Left lung (tissue), 10 donors: ENCODE data around the gene BCOR. TPM values are rescaled to one million over a fixed set of nuclear protein-coding genes. Genes with fewer than 3 reads are reported as not detected.

Source experiments
- ATAC-seq: fragments of 200-7000 bp; cut with Tn5 transposase; one replicate; pipeline ENCODE4 v1.9.1; 2020; ENCODE audit warnings: moderate library complexity
- DNase-seq, 4 donors: peaks; one replicate each; pipeline ENCODE4 v3.0.0-alpha.2; 2013 to 2020
- H3K27ac ChIP-seq, 2 donors: fragments of 200-600 bp; sonication (generic) in 1 of 2; one replicate each; pipeline versions ENCODE4 v1.5.0 to v1.8.0; 2020 to 2021
- H3K27me3 ChIP-seq, 2 donors: fragments of 200-600 bp; sonication (generic) in 1 of 2; one replicate each; pipeline versions ENCODE4 v1.5.0 to v1.8.0; 2020 to 2021
- H3K36me3 ChIP-seq, 2 donors: fragments of 200-600 bp; sonication (generic) in 1 of 2; one replicate each; pipeline versions ENCODE4 v1.5.0 to v1.8.0; 2020 to 2021
- H3K4me1 ChIP-seq, 2 donors: fragments of 200-600 bp; one replicate each; pipeline ENCODE4 v1.8.0; 2021
- H3K4me3 ChIP-seq, 2 donors: fragments of 200-600 bp; sonication (generic) in 1 of 2; one replicate each; pipeline versions ENCODE4 v1.5.0 to v1.8.0; 2020 to 2021; ENCODE audit warnings: mild to moderate bottlenecking in 1 of 2
- H3K9me3 ChIP-seq, 2 donors: fragments of 200-600 bp; sonication (generic) in 1 of 2; one replicate each; pipeline versions ENCODE4 v1.5.0 to v1.8.0; 2020 to 2021
- intact Hi-C, 2 donors: fragments of 100-400 bp; cut with DNase I; formaldehyde crosslinking; loops; one replicate each; pipeline versions ENCODE4 v1.11.2 to v1.14.2; 2022
- polyA plus RNA-seq, 6 donors: library from polyadenylated mRNA; unstranded; fragments of 120-200 nt; gene quantifications; one replicate each; pipeline ENCODE4 v1.2.1, GENCODE V29; 2013; ENCODE audit not compliant: insufficient read length in 6 of 6
- total RNA-seq, 2 donors: library from RNA; stranded (reverse); fragmentation: NEBNext Ultra II Directional; extraction: Animal tissue kit (Norgen Biotek cat#: 25700); gene quantifications; one replicate each; pipeline ENCODE4 v1.2.1, GENCODE V29; 2021
- TF ChIP-seq, protein P1 (sequence below), 2 donors: fragments of 200-600 bp; sonication (generic) in 1 of 2; IDR thresholded peaks; one replicate each; pipeline versions ENCODE4 v1.5.0 to v1.8.0; 2021; ENCODE audit warnings: antibody characterized with exemption in 2 of 2
- donor health status: DM: no; HTN: yes; CAD: no.
- donor health status: DM: no; HTN: no; CAD: no.

Gene BCOR
- total and polyA plus RNA-seq, 8 donors, result 19.0 to 65.1 (median 60.9) TPM

DNA sequence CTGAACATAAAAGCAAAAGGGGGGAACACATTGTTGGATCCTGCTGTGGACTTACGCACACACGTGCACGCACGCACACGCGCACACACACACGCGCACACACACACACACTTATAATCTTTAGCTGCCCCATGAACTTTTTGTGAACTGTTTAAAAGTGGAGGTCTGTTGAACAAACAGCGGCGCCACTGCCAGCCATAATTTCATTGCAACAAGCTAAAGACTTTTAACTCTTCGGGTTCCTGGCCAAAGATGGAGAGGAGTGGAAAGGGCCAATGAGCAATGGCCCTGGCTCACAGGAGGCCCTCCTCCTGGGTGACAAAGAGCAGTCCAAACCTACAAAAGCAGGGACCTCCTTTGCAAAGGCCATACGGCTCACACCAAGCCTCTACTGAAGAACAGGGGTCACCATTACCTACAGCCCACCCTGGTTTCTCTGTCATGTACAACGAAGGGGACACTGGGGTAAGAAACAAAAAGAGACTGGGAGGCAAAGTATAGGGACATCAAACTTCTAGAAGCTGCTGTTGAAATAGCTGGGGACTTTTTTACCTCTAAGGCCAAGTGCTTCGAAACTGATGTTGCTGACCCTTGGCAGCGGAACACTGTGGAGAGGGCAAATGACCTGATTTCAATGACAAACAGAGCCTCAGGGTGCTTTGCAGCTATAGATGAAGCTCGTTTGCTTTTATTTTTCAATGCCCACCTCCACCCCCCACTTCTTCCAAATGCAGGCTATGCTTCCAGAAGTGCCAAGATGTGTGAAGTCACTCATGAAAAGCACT, 16.7 kb downstream of the BCOR start:
- ATAC-seq, result no peak

DNA sequence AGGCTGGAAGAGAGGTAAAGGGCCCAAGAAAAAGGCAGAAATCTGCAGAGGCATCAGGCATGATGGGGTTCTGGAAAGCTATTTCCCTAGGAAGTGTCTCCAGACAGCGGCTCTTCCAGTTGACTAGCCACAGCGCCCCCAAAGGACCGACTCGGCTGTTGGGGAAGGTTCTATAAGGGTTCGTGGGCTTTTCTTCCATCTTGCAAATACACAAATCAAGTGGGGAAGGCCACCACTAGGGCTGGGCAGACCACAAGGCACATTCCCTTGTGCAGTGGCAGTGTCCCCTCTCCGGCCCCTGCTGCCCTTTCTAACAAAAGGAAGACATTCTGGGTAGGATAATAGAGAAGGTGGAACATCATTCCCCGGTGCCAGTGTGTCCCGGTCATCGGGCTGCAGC, 18.2 kb downstream of the BCOR start:
- no peak for ATAC-seq
- TF ChIP-seq, protein P1, sequence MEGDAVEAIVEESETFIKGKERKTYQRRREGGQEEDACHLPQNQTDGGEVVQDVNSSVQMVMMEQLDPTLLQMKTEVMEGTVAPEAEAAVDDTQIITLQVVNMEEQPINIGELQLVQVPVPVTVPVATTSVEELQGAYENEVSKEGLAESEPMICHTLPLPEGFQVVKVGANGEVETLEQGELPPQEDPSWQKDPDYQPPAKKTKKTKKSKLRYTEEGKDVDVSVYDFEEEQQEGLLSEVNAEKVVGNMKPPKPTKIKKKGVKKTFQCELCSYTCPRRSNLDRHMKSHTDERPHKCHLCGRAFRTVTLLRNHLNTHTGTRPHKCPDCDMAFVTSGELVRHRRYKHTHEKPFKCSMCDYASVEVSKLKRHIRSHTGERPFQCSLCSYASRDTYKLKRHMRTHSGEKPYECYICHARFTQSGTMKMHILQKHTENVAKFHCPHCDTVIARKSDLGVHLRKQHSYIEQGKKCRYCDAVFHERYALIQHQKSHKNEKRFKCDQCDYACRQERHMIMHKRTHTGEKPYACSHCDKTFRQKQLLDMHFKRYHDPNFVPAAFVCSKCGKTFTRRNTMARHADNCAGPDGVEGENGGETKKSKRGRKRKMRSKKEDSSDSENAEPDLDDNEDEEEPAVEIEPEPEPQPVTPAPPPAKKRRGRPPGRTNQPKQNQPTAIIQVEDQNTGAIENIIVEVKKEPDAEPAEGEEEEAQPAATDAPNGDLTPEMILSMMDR (IDR thresholded peaks at IDR 0.05), result no peak
- Histone ChIP-seq H3K27ac (no peak overlapping the region), H3K27me3 (peaks cover 0 to 13% of the 10 kb centered on the region in 2 donors), H3K9me3 (no peaks in the 10 kb centered on the region), H3K36me3 (peaks cover 0 to 12% of the 10 kb centered on the region in 2 donors), H3K4me3 (no peak overlapping the region), H3K4me1 (peaks cover 0 to 20% of the 10 kb centered on the region in 2 donors)
- intact Hi-C loops, result no loop called here
- DNase-seq, result no peak

More for the DNA sequence above, 16.7 kb downstream of the BCOR start:
- no peak for DNase-seq
- intact Hi-C loops, result no loop called here
- no peak overlapping the region for H3K4me3 ChIP-seq
- peaks cover 0 to 35% of the 10 kb centered on the region in 2 donors for H3K4me1 ChIP-seq
- no peaks in the 10 kb centered on the region for H3K9me3 ChIP-seq
- TF ChIP-seq, protein P1 (IDR thresholded peaks at IDR 0.05), result no peak
- H3K36me3 ChIP-seq, result no peaks in the 10 kb centered on the region
- no peak overlapping the region for H3K27ac ChIP-seq
- H3K27me3 ChIP-seq, result peaks cover 0 to 13% of the 10 kb centered on the region in 2 donors

DNA sequence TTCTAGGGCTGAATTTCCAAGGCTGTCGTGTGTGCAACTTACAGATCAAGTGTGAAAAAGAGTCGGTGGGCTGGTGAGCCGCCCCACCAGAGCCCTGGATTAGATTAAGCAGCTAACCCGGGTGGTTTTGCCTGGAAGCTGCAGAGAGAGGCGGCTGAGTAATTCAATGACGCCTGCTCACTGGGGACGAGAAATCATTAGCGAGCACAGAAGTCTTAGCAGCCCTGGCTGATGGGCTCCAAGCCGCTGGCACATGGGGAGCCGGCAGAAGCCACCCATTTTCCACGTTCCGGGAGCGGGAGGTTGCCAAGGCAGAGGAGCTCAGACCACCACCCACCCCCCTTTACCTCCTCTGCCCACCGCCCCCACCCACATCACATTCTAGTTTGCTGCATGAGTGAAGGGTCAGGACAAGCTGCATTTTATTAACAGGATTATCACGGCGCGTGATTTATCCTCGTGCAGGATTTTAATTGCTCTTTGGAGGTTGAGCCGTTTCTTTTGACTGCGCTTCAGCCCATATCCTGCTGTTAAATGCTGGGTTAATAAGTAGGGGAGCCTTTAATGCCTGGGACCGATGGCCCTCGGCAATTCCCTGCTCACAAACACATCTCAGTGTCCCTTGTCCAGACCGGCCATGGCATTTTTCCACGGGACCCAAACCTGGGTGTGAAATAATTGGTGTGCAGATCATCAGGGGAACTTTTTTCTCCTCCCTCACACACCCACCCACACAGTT, 19.1 kb downstream of the BCOR start:
- Histone ChIP-seq H3K27ac (no peak overlapping the region), H3K9me3 (no peaks in the 10 kb centered on the region), H3K36me3 (peaks cover 0 to 21% of the 10 kb centered on the region in 2 donors), H3K4me3 (no peak overlapping the region), H3K4me1 (peaks cover 0 to 11% of the 10 kb centered on the region in 2 donors), H3K27me3 (peaks cover 0 to 7% of the 10 kb centered on the region in 2 donors)
- no peak for ATAC-seq
- intact Hi-C loops, result no loop called here
- DNase-seq, result no peak
- TF ChIP-seq, protein P1 (IDR thresholded peaks at IDR 0.05), result no peak

DNA sequence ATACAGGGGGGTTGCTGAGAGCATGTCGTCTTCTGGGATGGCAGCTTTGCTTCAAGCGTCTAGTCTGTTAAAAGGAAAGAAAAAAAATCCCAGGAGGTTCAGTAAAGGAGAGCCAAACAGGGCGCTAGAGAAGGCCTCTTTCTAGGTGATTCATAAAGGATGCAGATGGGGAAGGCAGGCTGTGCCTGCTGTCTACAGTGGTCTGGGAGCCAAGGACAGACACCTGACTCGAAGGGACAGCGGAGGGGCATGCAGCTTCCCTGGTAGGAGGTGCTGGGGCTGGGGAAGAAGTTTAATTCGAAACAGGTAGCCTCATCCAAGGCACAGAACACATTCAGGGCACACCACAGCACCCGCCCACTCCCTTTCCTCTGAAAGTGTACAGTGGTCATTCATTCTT, 19.9 kb downstream of the BCOR start:
- H3K36me3 ChIP-seq, result peaks cover 0 to 28% of the 10 kb centered on the region in 2 donors
- H3K27me3 ChIP-seq, result no peaks in the 10 kb centered on the region
- H3K4me1 ChIP-seq, result peaks cover 0 to 8% of the 10 kb centered on the region in 2 donors
- TF ChIP-seq, protein P1 (IDR thresholded peaks at IDR 0.05), result no peak
- no peak overlapping the region for H3K4me3 ChIP-seq
- no peak overlapping the region for H3K27ac ChIP-seq
- intact Hi-C loops, result no loop called here
- no peak for DNase-seq
- H3K9me3 ChIP-seq, result no peaks in the 10 kb centered on the region
- ATAC-seq, result no peak
